GM20000 (cell line): ENCODE results near the gene PIN4.
A peak's percentile ranks its signal among the peaks of the same experiment; 100 is the strongest.

Experiments used
- DNase-seq: peaks from one replicate; pipeline ENCODE4 v3.0.0; 2012; ENCODE audit warnings: low spot score
- CTCF ChIP-seq: IDR thresholded peaks from 2 replicates; pipeline ENCODE4 v1.5.1; 2012; ENCODE audit warnings: mild to moderate bottlenecking, control low read depth; ENCODE audit errors: extremely low read depth, missing control alignments

Gene PIN4

GRCh38 chrX:72181178-72182125 is at the start of gene PIN4:
Gene PIN4, plus strand, starts transcription at chrX:72181757. Its CDS starts 29 bp downstream, at chrX:72181786.
- peak; percentile 84 for DNase-seq
- TF ChIP-seq CTCF, result no peak

- DNase-seq, result no peak
- TF ChIP-seq CTCF, result no peak
Measured at GRCh38 chrX:72132456-72132855, 49.1 kb upstream of the PIN4 start.

- DNase-seq, result no peak
- TF ChIP-seq CTCF, result no peak
Measured at GRCh38 chrX:72133851-72134546, 47.6 kb upstream of the PIN4 start.

GRCh38 chrX:72137846-72138495 is 43.6 kb upstream of the PIN4 start:
- no peak for TF ChIP-seq CTCF
- no peak for DNase-seq

- TF ChIP-seq CTCF, result no peak
- no peak for DNase-seq
Measured at GRCh38 chrX:72139538-72139937, 42.0 kb upstream of the PIN4 start.

- no peak for DNase-seq
Measured at GRCh38 chrX:72141372-72142004, 40.1 kb upstream of the PIN4 start.

More at GRCh38 chrX:72141372-72142004, 40.1 kb upstream of the PIN4 start:
- TF ChIP-seq CTCF, result no peak
